ENCODE measurements around the gene CACNA1B.
A peak's percentile ranks its signal among the peaks of the same experiment; 100 is the strongest.
"Not testable (repeated sequence)": the region's sequence is repeated elsewhere in the genome, so short reads cannot be mapped to it uniquely, and the experiment has no call there.

Gene CACNA1B

GRCh38 chr9:137865581-137866145 is 11.9 kb upstream of the CACNA1B start:
- DNase-seq (ENCODE audit: low read depth, low spot score) = peak; percentile 18

GRCh38 chr9:137866226-137867141 is 11.1 kb upstream of the CACNA1B start:
- peak; percentile 16 for DNase-seq (ENCODE audit: low read depth, low spot score)

DNA sequence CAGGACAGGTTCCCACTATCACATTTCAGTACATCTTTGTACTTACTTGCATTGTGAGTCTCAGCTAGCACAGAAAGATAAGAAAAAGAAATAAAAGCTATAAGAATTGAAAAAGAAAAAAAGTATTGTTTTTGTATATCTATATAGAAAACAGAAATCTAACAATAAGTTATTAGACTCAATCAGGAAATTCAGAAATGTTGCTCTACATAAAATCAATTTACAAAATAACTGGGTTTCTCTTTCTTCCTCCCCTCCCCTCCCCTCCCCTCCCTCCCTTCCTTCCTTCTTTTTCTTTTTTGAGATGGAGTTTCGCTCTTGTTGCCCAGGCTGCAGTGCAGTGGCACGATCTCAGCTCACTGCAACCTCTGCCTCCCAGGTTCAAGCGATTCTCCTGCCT is 7.2 kb upstream of the CACNA1B start:
- DNase-seq (ENCODE audit: low read depth, low spot score) = no peak

DNA sequence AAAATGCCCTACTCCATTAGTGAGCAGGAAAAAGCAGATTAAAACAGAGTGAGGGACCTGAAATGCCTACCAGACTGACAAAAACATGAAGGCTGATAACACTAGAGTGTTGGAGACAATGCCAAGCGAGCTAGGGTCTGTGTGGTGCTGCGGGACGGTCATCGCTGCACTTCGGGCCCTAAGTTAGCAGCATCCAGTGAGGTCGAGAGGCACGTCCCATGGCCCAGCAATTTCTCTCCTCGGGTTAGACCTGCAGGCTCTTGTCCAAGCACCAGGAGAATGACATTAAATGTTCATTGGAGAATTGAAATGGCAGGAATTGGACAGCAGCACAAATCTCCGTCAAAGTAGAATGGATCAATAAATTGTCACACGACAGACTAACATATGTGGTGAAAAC is 5.3 kb upstream of the CACNA1B start:
- no peak for DNase-seq (ENCODE audit: low read depth, low spot score)

DNA sequence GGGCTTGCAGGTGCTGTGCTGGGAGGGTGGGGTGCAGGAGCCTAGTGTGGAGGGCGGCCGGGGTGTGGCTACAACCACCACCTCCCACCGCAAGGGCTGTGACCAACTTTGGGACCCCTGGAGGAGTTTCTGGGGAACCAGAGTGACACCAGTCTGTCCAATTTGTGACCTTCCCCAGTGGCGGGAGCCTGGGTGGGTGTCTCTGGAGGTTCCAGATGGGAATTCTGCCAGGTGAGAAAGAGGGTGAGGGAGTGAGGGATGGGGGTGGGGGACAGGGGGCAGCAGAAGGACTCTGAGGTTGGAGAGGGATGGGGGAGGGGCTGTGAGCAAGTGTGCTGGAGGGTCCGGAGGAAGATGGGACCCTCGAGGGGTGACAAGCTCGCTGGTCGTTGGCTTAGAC is 4.2 kb upstream of the CACNA1B start:
- no peak for DNase-seq (ENCODE audit: low read depth, low spot score)

DNA sequence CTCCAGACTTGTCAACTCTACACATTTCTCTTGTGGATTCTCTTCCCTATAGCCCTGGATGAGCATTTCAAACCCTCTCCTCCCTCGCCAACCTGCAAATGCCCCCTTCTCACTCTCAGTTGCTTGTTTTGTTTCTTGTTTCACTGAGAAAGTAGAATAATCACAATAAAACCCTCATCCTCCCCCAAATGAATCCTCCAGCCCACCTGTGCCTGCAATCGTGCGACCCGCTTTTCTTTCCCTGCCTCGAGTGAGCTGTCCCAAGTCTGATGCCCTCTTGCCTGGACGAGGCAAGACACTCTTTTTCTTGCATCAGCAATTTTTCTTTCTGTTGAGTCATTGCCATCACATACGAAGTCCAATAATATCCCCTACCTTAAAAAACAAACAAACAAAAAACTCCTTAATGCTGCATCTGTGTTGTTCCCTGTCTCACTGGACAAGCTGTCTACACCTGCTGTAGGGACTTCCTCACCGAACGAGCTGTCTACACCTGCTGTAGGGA is 3.7 kb upstream of the CACNA1B start:
- no peak for DNase-seq (ENCODE audit: low read depth, low spot score)

DNA sequence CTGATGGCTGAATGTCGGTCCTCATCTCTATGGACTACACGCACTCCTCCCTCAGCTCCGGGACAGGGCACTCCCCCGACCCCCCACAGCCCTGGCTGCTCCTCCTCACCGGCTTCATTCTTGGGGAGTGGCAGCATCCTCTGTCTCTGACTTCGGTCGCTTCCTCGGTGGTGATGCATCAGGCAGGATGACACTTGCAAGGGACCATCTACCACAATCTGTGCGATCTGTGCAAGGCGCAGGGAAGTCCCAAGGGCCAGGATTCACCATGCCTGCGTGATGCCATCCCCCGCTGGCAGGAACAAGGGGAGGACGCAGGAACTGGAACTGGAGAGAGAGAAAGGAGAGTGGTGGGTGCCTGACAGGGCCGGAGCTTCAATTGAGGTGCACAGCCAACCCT is 2.2 kb upstream of the CACNA1B start:
- no peak for DNase-seq (ENCODE audit: low read depth, low spot score)

DNA sequence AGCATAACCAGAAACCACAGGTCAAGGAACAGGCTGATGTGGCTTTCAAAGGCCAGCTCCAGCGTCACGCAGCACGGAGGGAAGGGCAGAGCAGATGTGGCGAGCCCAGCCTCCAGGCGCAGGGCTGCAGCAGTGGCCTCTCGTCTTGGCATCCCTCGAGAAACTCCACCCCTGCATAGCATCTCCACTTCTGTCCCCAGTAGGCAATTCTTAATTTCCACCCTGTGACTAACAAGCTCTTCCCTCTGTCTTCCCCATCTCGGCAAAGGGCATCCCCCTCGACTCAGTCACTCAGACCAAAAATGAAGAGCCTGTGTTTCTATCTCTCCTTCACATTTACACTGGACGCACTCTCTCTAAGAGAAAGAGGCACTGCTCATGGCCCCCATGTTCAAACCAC is 1.7 kb upstream of the CACNA1B start:
- no peak for DNase-seq (ENCODE audit: low read depth, low spot score)

GRCh38 chr9:137876269-137876668 is 1.3 kb upstream of the CACNA1B start:
- DNase-seq (ENCODE audit: low read depth, low spot score) = no peak

DNA sequence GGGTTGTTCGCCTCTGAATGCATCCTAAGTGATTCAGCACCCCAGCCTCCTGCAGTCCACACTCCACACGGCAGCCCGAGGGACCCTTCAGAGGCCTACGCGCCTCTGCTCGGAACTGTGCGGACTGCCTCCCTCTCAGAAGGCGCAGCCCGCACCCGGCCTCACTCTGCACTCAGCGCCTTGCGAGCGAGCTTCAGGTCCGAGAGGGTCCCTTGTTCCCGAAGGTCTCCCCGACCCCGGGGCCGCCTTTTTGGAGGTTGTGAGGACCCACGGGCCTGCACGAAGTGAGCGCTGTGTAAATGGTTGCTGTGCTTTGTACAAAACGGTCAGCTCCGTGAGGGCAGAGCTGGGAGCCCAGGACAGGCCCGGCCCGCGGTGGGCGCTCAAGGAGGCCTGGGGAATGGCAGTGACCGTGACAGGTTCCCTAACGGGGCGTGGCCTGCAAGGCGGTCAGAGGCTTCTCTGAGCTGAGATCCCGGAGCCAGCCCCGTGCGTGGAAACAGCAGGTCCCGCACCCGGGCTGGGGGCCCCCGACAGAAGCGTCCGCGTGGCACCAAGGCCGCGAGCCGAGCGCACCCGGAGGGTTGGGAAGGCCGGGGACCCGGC is 698 bp upstream of the CACNA1B start:
- no peak for DNase-seq (ENCODE audit: low read depth, low spot score)

- DNase-seq (ENCODE audit: low read depth, low spot score) = peak; percentile 86
Observed at GRCh38 chr9:137878146-137878941, 762 bp downstream of the CACNA1B start.

GRCh38 chr9:137879052-137879451 is 1.5 kb downstream of the CACNA1B start:
- no peak for DNase-seq (ENCODE audit: low read depth, low spot score)

GRCh38 chr9:137879566-137880150 is 2.1 kb downstream of the CACNA1B start:
- no peak for DNase-seq (ENCODE audit: low read depth, low spot score)

DNA sequence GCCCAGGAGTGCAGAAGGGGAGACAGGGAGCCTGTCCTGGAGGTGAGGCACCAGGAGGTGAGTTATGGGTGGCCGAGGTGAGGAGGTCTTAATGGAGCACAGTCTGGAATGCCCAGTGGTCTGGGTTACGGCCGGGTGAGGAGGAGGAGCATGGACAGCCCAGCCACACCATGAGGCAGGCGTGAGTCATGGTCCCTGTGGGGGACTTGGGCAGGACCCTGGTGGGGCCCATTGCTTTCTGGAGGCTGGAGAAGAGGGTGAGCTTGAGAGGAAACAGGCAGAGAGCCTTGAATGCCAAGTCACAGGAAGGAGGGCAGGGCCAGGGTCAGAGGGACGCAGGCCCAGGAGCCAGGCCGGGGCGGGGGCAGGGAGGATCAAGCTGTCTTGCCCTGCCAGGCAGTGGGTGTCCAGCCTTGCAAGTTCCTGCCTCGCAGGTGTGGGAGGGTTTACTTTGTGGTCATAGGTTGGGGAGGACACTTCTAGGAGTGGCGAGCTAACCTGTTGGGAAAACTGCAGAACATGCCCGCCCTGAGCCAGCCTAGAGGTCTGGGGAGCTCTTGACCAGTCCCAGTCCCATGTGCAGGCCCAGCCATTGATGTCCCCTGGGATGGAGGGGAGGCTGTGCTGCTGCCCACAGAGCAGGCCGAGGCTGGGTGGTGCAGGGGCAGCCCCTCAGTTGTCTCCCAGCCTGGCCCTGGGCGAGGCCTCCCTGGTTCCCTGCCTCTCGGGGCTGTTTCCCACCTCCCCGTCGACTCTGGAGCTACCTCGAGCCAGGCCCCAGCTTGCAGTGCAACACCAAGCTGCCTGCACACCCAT is 2.8 kb downstream of the CACNA1B start:
- no peak for DNase-seq (ENCODE audit: low read depth, low spot score)

GRCh38 chr9:137880976-137881530 is 3.5 kb downstream of the CACNA1B start:
- DNase-seq (ENCODE audit: low read depth, low spot score) = no peak

GRCh38 chr9:137881591-137882505 is 4.3 kb downstream of the CACNA1B start:
- DNase-seq (ENCODE audit: low read depth, low spot score) = peak; percentile 32

GRCh38 chr9:137882506-137882821 is 4.9 kb downstream of the CACNA1B start:
- no peak for DNase-seq (ENCODE audit: low read depth, low spot score)

GRCh38 chr9:137883977-137884376 is 6.4 kb downstream of the CACNA1B start:
- not testable (repeated sequence) for DNase-seq (ENCODE audit: low read depth, low spot score)

- DNase-seq (ENCODE audit: low read depth, low spot score) = peak; percentile 53
Observed at GRCh38 chr9:137884547-137884946, 7.0 kb downstream of the CACNA1B start.
